Endodermal cell (in vitro differentiated cells): ENCODE measurements around the gene PPM1A. TPM values are rescaled to one million over a fixed set of nuclear protein-coding genes. Genes with fewer than 3 reads are reported as not detected.

Source experiments
- DNase-seq: peaks from one replicate; pipeline ENCODE4 v3.0.0-alpha.2; 2017
- H3K27ac ChIP-seq: 2 replicates; pipeline ENCODE4 v1.5.1; 2013; ENCODE audit warnings: mild to moderate bottlenecking, low read depth, low read length, moderate library complexity
- H3K27me3 ChIP-seq: 2 replicates; pipeline ENCODE4 v1.6.1; 2013; ENCODE audit warnings: mild to moderate bottlenecking, low read length, moderate library complexity; ENCODE audit not compliant: insufficient read depth, control insufficient read depth, poor library complexity, severe bottlenecking
- H3K36me3 ChIP-seq: 2 replicates; pipeline ENCODE4 v1.7.0; 2013; ENCODE audit warnings: mild to moderate bottlenecking, low read length, moderate library complexity; ENCODE audit not compliant: control insufficient read depth, insufficient read depth
- H3K4me1 ChIP-seq: one replicate; pipeline ENCODE4 v1.7.0; 2013; ENCODE audit warnings: low read length; ENCODE audit not compliant: control insufficient read depth, insufficient read depth
- H3K4me3 ChIP-seq: 2 replicates; pipeline ENCODE4 v1.5.1; 2013; ENCODE audit warnings: mild to moderate bottlenecking, low read length, moderate library complexity
- H3K9ac ChIP-seq: 2 replicates; pipeline ENCODE4 v1.6.1; 2013; ENCODE audit warnings: mild to moderate bottlenecking, low read length, moderate library complexity; ENCODE audit not compliant: poor library complexity, severe bottlenecking; ENCODE audit errors: extremely low read depth
- H3K9me3 ChIP-seq: 2 replicates; pipeline ENCODE4 v1.6.1; 2013; ENCODE audit warnings: mild to moderate bottlenecking, low read length, moderate library complexity; ENCODE audit not compliant: control insufficient read depth
- H3K27ac Mint-ChIP-seq: 2 replicates; pipeline ENCODE4 v1.8.0; 2020; ENCODE audit warnings: mixed read lengths
- H3K27me3 Mint-ChIP-seq: 2 replicates; pipeline ENCODE4 v1.8.0; 2021; ENCODE audit warnings: mild to moderate bottlenecking, mixed read lengths; ENCODE audit not compliant: insufficient read depth
- H3K36me3 Mint-ChIP-seq: 2 replicates; pipeline ENCODE4 v1.8.0; 2020; ENCODE audit warnings: low read depth, mixed read lengths
- H3K4me1 Mint-ChIP-seq: 2 replicates; pipeline ENCODE4 v1.8.0; 2020; ENCODE audit warnings: mixed read lengths
- H3K4me3 Mint-ChIP-seq: 2 replicates; pipeline ENCODE4 v1.8.0; 2020; ENCODE audit warnings: mild to moderate bottlenecking, moderate library complexity, mixed read lengths
- H3K9me3 Mint-ChIP-seq: 2 replicates; pipeline ENCODE4 v1.8.0; 2020; ENCODE audit warnings: mild to moderate bottlenecking, mixed read lengths
- CTCF ChIP-seq: fragments of 200-600 bp; sonication (generic); conservative IDR thresholded peaks from 2 replicates; pipeline ENCODE4 v1.5.0; 2021; ENCODE audit warnings: antibody characterized with exemption, mild to moderate bottlenecking
- WGBS, 2 experiments: methylation state at CpG; one replicate each; pipeline versions ENCODE4 v1.1.5 to v1.1.7; 2013; ENCODE audit warnings: missing lambda C conversion rate in 2 of 2, mixed read lengths in 1 of 2; ENCODE audit not compliant: insufficient coverage in 1 of 2, insufficient read length in 1 of 2; 5-methylcytosine and 5-hydroxymethylcytosine counted together
- total RNA-seq, 2 donors: library from RNA; stranded (reverse); fragmentation: NEBNext Ultra II Directional in 1 of 2; extraction: Animal tissue kit (Norgen Biotek cat#: 25700) in 1 of 2; gene quantifications; 2 replicates in 1 of 2; 3 replicates in 1 of 2; pipeline ENCODE4 v1.2.1, GENCODE V29; 2021

PPM1A gene
- total RNA-seq, 2 donors from 2014 or later: 38.9 to 42.9 TPM

- H3K4me3 ChIP-seq: no peak overlapping the region
- no peaks in the 10 kb centered on the region for H3K9me3 ChIP-seq
- H3K9ac ChIP-seq: no peak overlapping the region
- peaks cover 5% of the 10 kb centered on the region for H3K4me1 Mint-ChIP-seq
- no peak overlapping the region for H3K27ac ChIP-seq
- H3K4me3 Mint-ChIP-seq: no peak overlapping the region
- TF ChIP-seq CTCF: no peak
- H3K9me3 Mint-ChIP-seq: no peaks in the 10 kb centered on the region
- H3K36me3 ChIP-seq: no peaks in the 10 kb centered on the region
- H3K27me3 Mint-ChIP-seq: no peaks in the 10 kb centered on the region
- no peak for DNase-seq
- no peaks in the 10 kb centered on the region for H3K27me3 ChIP-seq
- WGBS, 2 experiments: 92% methylated on average over 1 to 3 of the region's 3 CpGs
- H3K36me3 Mint-ChIP-seq: no peaks in the 10 kb centered on the region
- H3K27ac Mint-ChIP-seq: no peak overlapping the region
- no peaks in the 10 kb centered on the region for H3K4me1 ChIP-seq
Measured at GRCh38 chr14:60214003-60214402, 35.0 kb upstream of the PPM1A start.

- Histone ChIP-seq H3K27me3 (no peaks in the 10 kb centered on the region), H3K27ac (no peak overlapping the region), H3K4me1 (no peaks in the 10 kb centered on the region), H3K9me3 (no peaks in the 10 kb centered on the region), H3K4me3 (no peak overlapping the region), H3K9ac (no peak overlapping the region), H3K36me3 (no peaks in the 10 kb centered on the region)
- Mint-ChIP-seq H3K27me3 (peaks cover 2% of the 10 kb centered on the region), H3K36me3 (no peaks in the 10 kb centered on the region), H3K4me3 (no peak overlapping the region), H3K4me1 (peaks cover 5% of the 10 kb centered on the region), H3K9me3 (no peaks in the 10 kb centered on the region), H3K27ac (no peak overlapping the region)
- DNase-seq: no peak
- WGBS, 2 experiments: no CpG with 5 or more reads among the region's 1 CpG
- TF ChIP-seq CTCF: no peak
Measured at GRCh38 chr14:60214415-60215126, 34.5 kb upstream of the PPM1A start.

- Histone ChIP-seq H3K36me3 (no peaks in the 10 kb centered on the region), H3K9me3 (no peaks in the 10 kb centered on the region), H3K4me3 (no peak overlapping the region), H3K4me1 (no peaks in the 10 kb centered on the region), H3K27ac (no peak overlapping the region), H3K27me3 (no peaks in the 10 kb centered on the region), H3K9ac (no peak overlapping the region)
- DNase-seq: no peak
- no peaks in the 10 kb centered on the region for H3K9me3 Mint-ChIP-seq
- peaks cover 2% of the 10 kb centered on the region for H3K27me3 Mint-ChIP-seq
- H3K36me3 Mint-ChIP-seq: no peaks in the 10 kb centered on the region
- H3K4me3 Mint-ChIP-seq: no peak overlapping the region
- H3K4me1 Mint-ChIP-seq: peaks cover 5% of the 10 kb centered on the region
- WGBS, 2 experiments: 84% methylated on average over 2 of the region's 2 CpGs; no CpG with 5 or more reads in 1 of the 2 experiments
- no peak overlapping the region for H3K27ac Mint-ChIP-seq
- no peak for TF ChIP-seq CTCF
Measured at GRCh38 chr14:60215127-60215444, 33.9 kb upstream of the PPM1A start.
